ENCODE data around the gene FANCE.

Gene FANCE

GRCh38 chr6:35465646-35466045, 13.5 kb downstream of the FANCE start:
- no peak for TF ChIP-seq TAF1 (IDR thresholded peaks at IDR 0.05; ENCODE audit: borderline replicate concordance, insufficient read depth, low read length)
- no peak for TF ChIP-seq REST (IDR thresholded peaks at IDR 0.05; ENCODE audit: insufficient read depth in 1 of 2, low read depth in 2 of 2, low read length in 2 of 2)
- no peak for TF ChIP-seq SIN3A (IDR thresholded peaks at IDR 0.05; ENCODE audit: borderline replicate concordance, insufficient read depth, low read length)
- TF ChIP-seq FOXP2 (optimal IDR thresholded peaks at IDR 0.05; ENCODE audit: borderline replicate concordance, extremely low read depth, extremely low read length, insufficient read depth) = no peak
- no peak for TF ChIP-seq POLR2AphosphoS5 (IDR thresholded peaks at IDR 0.05; ENCODE audit: low read depth, low read length)

- TF ChIP-seq SIN3A (IDR thresholded peaks at IDR 0.05; ENCODE audit: borderline replicate concordance, insufficient read depth, low read length) (peak; percentile 97), FOXP2 (optimal IDR thresholded peaks at IDR 0.05; ENCODE audit: borderline replicate concordance, extremely low read depth, extremely low read length, insufficient read depth) (no peak), POLR2AphosphoS5 (IDR thresholded peaks at IDR 0.05; ENCODE audit: low read depth, low read length) (peak; percentile 100), REST (IDR thresholded peaks at IDR 0.05; ENCODE audit: insufficient read depth in 1 of 2, low read depth in 2 of 2, low read length in 2 of 2) (peak; percentile 68 to 72), TAF1 (IDR thresholded peaks at IDR 0.05; ENCODE audit: borderline replicate concordance, insufficient read depth, low read length) (peak; percentile 100)
Measured at GRCh38 chr6:35468181-35468979, 16.2 kb downstream of the FANCE start, which contains the start of gene RPL10A. RPL10A (plus strand) TSS chr6:35468401; CDS start chr6:35468435, 34 bp downstream.

GRCh38 chr6:35468980-35469750, 17.0 kb downstream of the FANCE start:
- TF ChIP-seq POLR2AphosphoS5 (IDR thresholded peaks at IDR 0.05; ENCODE audit: low read depth, low read length) = no peak
- TF ChIP-seq SIN3A (IDR thresholded peaks at IDR 0.05; ENCODE audit: borderline replicate concordance, insufficient read depth, low read length) = 0 out of 2 replicates have a peak, but pooled peaks have one; percentile 35

- 0 out of 2 replicates have a peak, but pooled peaks have one; percentile 17 for TF ChIP-seq TAF1 (IDR thresholded peaks at IDR 0.05; ENCODE audit: borderline replicate concordance, insufficient read depth, low read length)
- TF ChIP-seq REST (IDR thresholded peaks at IDR 0.05; ENCODE audit: insufficient read depth in 1 of 2, low read depth in 2 of 2, low read length in 2 of 2) = no peak
- no peak for TF ChIP-seq FOXP2 (optimal IDR thresholded peaks at IDR 0.05; ENCODE audit: borderline replicate concordance, extremely low read depth, extremely low read length, insufficient read depth)
- no peak for TF ChIP-seq SIN3A (IDR thresholded peaks at IDR 0.05; ENCODE audit: borderline replicate concordance, insufficient read depth, low read length)
- no peak for TF ChIP-seq POLR2AphosphoS5 (IDR thresholded peaks at IDR 0.05; ENCODE audit: low read depth, low read length)
Measured at GRCh38 chr6:35469751-35470662, 17.9 kb downstream of the FANCE start.

GRCh38 chr6:35470663-35471120, 18.6 kb downstream of the FANCE start:
- no peak for TF ChIP-seq REST (IDR thresholded peaks at IDR 0.05; ENCODE audit: insufficient read depth in 1 of 2, low read depth in 2 of 2, low read length in 2 of 2)
- TF ChIP-seq POLR2AphosphoS5 (IDR thresholded peaks at IDR 0.05; ENCODE audit: low read depth, low read length) = peak; percentile 32; the same call in 1 of the 2 replicates
